Gastrocnemius medialis (tissue), 4 donors: Measurements from ENCODE around the gene NUDT1. TPM values are rescaled to one million over a fixed set of nuclear protein-coding genes. Genes with fewer than 3 reads are reported as not detected.

Experiments used
- ATAC-seq, 2 donors: fragments of 150-250 bp; one replicate each; pipeline ENCODE4 v1.9.1; 2016
- DNase-seq, 2 donors: peaks; one replicate each; pipeline ENCODE4 v3.0.0-alpha.2; 2019
- H3K27ac ChIP-seq, 4 donors: fragments of 200-600 bp; sonication (generic); 1 replicate in 1 of 4; 2 replicates in 3 of 4; pipeline ENCODE4 v1.5.1; 2016 to 2018; ENCODE audit warnings: mild to moderate bottlenecking in 2 of 4, moderate library complexity in 1 of 4
- H3K27me3 ChIP-seq, 3 donors: fragments of 200-600 bp; sonication (generic) in 2 of 3; 1 replicate in 1 of 3; 2 replicates in 2 of 3; pipeline versions ENCODE4 v1.5.1 to v1.6.0; 2016 to 2019; ENCODE audit warnings: mild to moderate bottlenecking in 1 of 3, moderate library complexity in 1 of 3
- H3K36me3 ChIP-seq, 2 donors: fragments of 200-600 bp; sonication (generic) in 1 of 2; one replicate each; pipeline ENCODE4 v1.5.1; 2017 to 2018
- H3K4me1 ChIP-seq, 2 donors: fragments of 200-600 bp; sonication (generic) in 1 of 2; one replicate each; pipeline ENCODE4 v1.5.1; 2016 to 2017; ENCODE audit warnings: mild to moderate bottlenecking in 2 of 2
- H3K4me3 ChIP-seq, 4 donors: fragments of 200-600 bp; sonication (generic) in 3 of 4; 1 replicate in 1 of 4; 2 replicates in 3 of 4; pipeline ENCODE4 v1.5.1; 2016 to 2019; ENCODE audit warnings: mild to moderate bottlenecking in 2 of 4
- H3K9me3 ChIP-seq, 3 donors: fragments of 200-600 bp; sonication (generic) in 2 of 3; 1 replicate in 1 of 3; 2 replicates in 2 of 3; pipeline ENCODE4 v1.5.1; 2016 to 2019
- POLR2A ChIP-seq, 2 donors: fragments of 450-650 bp; IDR thresholded peaks; one replicate each; pipeline ENCODE4 v1.6.1; 2017; ENCODE audit warnings: antibody characterized with exemption in 2 of 2, mild to moderate bottlenecking in 2 of 2, moderate library complexity in 2 of 2
- in situ Hi-C, 4 donors: fragments of 200-750 bp; cut with MboI; loops; one replicate each; pipeline versions ENCODE4 v1.15.0 to v1.8.0; 2017; ENCODE audit warnings: low sequenced_read_pairs in 4 of 4
- intact Hi-C: fragments of 100-400 bp; cut with DNase I; formaldehyde crosslinking; loops from one replicate; pipeline ENCODE4 v1.15.1; 2023; ENCODE audit warnings: low total_unique reads
- total RNA-seq, 4 donors: library from RNA; depleted of rRNA; stranded (reverse); fragments of >200 nt; gene quantifications; one replicate each; pipeline versions ENCODE4 v1.1.0 to v1.2.3, GENCODE V29; 2016
- TF ChIP-seq, protein P1 (sequence below), 5 experiments: fragments of 450-650 bp in 3 of 5; fragments of 200-600 bp in 2 of 5; sonication (generic) in 2 of 5; IDR thresholded peaks in 4 of 5; conservative IDR thresholded peaks in 1 of 5; 1 replicate in 4 of 5; 2 replicates in 1 of 5; pipeline ENCODE4 v1.5.1; 2016 to 2019; ENCODE audit warnings: antibody characterized with exemption in 5 of 5, mild to moderate bottlenecking in 3 of 5, moderate library complexity in 3 of 5

The NUDT1 gene
- total RNA-seq, result 10 to 100 TPM; 14.7 to 22.5 (median 18.1) TPM

DNA sequence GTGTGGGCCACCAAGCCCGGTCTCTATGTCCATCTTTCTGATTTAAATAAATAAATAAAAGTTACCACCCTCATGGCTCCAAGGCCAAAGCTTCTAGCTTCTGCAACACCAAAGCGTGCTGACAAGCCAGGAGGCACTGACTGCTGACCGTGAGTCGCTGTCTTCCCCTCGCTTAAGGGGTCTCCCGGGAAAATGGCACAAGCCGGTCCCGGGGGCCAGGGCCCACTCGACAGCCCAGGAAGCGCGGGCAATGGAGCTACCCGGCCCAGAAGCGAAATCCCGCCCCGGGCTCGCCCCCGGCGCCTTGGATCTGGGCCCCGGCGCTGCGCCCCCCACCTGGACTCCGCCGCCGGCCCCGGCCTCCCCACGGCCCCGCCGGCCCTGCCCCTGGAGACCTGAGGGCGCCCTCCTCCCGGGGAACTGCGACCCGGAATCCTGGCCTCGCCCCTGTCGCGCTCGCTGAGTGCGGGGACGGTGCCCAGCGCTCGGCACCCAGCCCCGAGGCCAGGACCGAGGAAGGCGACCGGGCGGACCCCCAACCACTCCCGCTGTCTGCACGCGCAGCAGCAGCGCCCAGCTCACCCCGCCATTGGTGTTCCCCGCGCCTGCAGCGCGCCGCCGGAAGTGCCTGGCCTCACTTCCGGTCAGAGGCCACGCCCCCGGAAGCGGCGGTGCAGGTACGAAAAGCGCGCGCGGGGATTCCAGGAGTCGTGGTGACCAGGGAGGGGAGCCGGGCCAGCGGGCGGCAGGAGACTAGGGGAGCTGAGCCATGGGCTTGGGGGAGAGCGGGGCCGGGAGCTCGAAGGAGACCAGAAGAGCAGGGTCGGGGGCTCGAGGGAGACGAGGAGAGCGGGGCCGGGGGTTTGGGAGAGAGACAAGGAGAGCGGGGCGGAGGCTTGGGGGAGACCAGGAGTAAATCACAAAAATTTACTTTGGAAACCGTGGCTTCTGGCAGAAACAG lies at the start of gene NUDT1, which contains the start of gene MRM2:
NUDT1 (plus strand) TSS at position 647 of the 961 bp plus-strand sequence. CDS start 2,349 bp downstream, outside the sequence.
MRM2 (minus strand) TSS at position 626 of the 961 bp plus-strand sequence; CDS start at position 590, 36 bp downstream.
- ATAC-seq, result peak; percentile 88
- Histone ChIP-seq H3K27ac (peak within 1 kb of the TSS; percentile 55 to 85 (median 70)), H3K4me3 (peak within 1 kb of the TSS; percentile 80 to 97 (median 92)), H3K36me3 (peaks cover 0 to 24% of the 10 kb centered on the region in 2 donors), H3K4me1 (peaks cover 12 to 13% of the 10 kb centered on the region in 2 donors), H3K27me3 (no peaks in the 10 kb centered on the region), H3K9me3 (no peaks in the 10 kb centered on the region)
- TF ChIP-seq, protein P1, sequence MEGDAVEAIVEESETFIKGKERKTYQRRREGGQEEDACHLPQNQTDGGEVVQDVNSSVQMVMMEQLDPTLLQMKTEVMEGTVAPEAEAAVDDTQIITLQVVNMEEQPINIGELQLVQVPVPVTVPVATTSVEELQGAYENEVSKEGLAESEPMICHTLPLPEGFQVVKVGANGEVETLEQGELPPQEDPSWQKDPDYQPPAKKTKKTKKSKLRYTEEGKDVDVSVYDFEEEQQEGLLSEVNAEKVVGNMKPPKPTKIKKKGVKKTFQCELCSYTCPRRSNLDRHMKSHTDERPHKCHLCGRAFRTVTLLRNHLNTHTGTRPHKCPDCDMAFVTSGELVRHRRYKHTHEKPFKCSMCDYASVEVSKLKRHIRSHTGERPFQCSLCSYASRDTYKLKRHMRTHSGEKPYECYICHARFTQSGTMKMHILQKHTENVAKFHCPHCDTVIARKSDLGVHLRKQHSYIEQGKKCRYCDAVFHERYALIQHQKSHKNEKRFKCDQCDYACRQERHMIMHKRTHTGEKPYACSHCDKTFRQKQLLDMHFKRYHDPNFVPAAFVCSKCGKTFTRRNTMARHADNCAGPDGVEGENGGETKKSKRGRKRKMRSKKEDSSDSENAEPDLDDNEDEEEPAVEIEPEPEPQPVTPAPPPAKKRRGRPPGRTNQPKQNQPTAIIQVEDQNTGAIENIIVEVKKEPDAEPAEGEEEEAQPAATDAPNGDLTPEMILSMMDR (IDR thresholded peaks at IDR 0.05 in 4 of 5, conservative IDR thresholded peaks at IDR 0.05 in 1 of 5), result no peak
- TF ChIP-seq POLR2A (IDR thresholded peaks at IDR 0.05), result peak; percentile 39 to 57
- in situ Hi-C loops, result loop anchor here in 1 of 4 donors (10.0 kb wide), 1 partner anchor 103 kb away; no protein-coding TSS in a partner anchor
- peak; percentile 58 to 75 for DNase-seq
- intact Hi-C loops, result loop anchor here (1.0 to 10.0 kb wide), 2 partner anchors 9 to 313 kb away; partner anchors contain the start of genes BRAT1 and IQCE

DNA sequence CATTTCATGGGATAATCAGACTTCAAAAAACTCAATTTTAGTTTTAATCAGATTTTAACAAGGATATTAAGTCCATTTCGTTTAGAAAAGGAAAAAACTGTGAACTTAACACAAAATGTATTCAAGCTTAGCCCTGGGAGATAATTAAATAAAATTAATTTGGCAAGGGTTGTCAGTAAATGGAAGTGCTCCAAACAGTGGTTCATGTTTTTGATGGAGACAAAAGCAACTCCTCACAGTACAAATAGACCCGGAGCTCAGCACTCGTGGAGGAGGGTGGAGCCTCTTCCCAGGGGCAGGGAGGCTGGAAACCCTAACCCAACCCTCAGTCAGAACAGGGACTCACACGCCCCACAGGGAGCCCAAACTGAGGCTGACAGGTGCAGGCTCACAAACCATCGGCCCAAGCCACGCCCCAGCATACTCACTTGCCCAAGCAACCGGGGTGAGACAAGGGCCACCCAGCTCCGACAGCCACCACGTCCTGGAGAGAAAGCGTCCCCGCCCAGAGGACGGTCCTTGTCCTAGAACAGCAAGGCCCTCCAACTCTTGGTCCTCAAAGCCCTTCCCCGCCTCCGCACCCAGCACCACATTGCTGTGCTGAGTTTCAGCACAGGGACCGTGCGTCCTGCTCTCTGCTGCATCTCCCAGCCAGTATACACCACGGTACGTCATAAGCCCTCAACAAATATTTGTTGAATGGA lies 49.0 kb upstream of the NUDT1 start:
- Histone ChIP-seq H3K27ac (peak overlapping the region; percentile 39 to 74 (median 58)), H3K4me3 (no peak overlapping the region), H3K27me3 (no peaks in the 10 kb centered on the region), H3K9me3 (no peaks in the 10 kb centered on the region), H3K4me1 (peaks cover 35 to 43% of the 10 kb centered on the region in 2 donors), H3K36me3 (no peaks in the 10 kb centered on the region)
- DNase-seq (peak; percentile 86 to 88), ATAC-seq (peak; percentile 80 to 85)
- intact Hi-C loops, result loop anchor here (2.0 to 10.0 kb wide), 3 partner anchors 18 to 618 kb away; partner anchors contain the start of gene PSMG3
- TF ChIP-seq, protein P1 (IDR thresholded peaks at IDR 0.05 in 4 of 5, conservative IDR thresholded peaks at IDR 0.05 in 1 of 5), result no peak
- no peak for TF ChIP-seq POLR2A (IDR thresholded peaks at IDR 0.05)
- in situ Hi-C loops, result no loop called here

DNA sequence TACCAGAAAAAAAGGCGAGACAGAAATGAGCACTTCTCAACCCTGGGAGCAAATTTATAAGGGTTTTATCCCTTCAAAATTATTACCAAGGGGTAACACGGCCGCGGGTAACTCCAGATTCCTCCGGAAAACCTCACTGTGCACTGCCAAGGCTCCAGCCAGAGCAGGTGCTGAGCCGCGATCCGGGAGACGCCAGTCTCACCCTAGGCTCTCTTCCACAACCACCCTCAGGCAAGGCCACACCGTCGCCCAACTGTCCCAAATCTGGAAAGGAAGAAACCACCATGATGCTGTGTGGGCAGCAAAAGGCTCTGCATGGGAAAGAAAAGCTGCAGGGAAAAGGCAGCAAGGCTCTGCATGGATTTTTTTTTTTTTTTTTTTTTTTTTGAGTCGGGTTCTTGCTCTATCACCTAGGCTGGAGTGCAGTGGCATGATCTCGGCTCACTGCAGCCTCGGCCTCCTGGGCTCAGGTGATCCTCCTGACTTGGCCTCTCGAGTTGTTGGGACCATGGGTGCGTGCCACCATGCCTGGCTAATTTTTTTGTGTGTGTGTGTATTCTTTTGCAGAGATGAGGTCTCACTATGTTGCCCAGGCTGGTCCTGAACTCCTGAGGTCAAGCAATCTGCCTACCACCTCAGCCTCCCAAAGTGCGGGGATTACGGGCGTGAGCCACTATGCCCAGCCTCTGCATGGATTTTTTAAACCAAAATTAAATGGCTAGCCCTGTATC lies 48.3 kb upstream of the NUDT1 start:
- Histone ChIP-seq H3K4me1 (peaks cover 35 to 43% of the 10 kb centered on the region in 2 donors), H3K27me3 (no peaks in the 10 kb centered on the region), H3K4me3 (no peak overlapping the region), H3K36me3 (no peaks in the 10 kb centered on the region), H3K27ac (peak overlapping the region; percentile 39 to 74 (median 58)), H3K9me3 (no peaks in the 10 kb centered on the region)
- ATAC-seq (no peak), DNase-seq (no peak)
- intact Hi-C loops, result loop anchor here (2.0 to 10.0 kb wide), 3 partner anchors 19 to 619 kb away; partner anchors contain the start of gene PSMG3
- no peak for TF ChIP-seq POLR2A (IDR thresholded peaks at IDR 0.05)
- TF ChIP-seq, protein P1 (IDR thresholded peaks at IDR 0.05 in 4 of 5, conservative IDR thresholded peaks at IDR 0.05 in 1 of 5), result no peak
- in situ Hi-C loops, result no loop called here
